ENCODE data around the gene ERG. TPM values are rescaled to one million over a fixed set of nuclear protein-coding genes. Genes with fewer than 3 reads are reported as not detected.
A peak's percentile ranks its signal among the peaks of the same experiment; 100 is the strongest.

The ERG gene
- total and polyA plus RNA-seq, 8 donors: 21.7 to 48.1 (median 36.8) TPM

DNA sequence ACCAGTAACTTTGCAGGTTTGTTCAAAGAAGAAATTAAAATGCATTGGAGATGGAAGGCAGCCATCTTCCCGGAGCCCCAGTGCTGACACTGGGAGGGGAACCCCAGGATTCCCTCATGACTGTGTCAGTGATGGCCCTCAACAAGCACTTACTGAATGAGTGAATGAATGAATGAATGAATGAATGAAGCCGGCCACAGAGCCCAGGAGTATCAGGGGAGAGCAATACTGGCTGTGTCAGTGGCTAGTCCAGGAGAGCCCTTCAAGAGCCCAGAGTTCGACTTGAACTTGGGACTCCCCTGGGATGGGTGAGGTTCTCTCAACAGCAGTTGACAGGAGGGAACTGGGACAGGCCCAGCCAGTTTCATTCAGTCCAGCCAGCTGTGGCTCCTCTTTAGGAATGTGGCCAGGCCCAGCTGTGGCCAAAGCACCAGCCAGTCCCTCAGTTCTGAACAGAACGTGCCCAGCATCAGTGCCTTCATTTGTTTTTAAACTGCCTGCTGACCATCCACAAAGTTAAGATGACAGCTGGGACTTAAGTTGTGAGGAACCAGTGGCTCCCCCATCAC lies 9.2 kb upstream of the ERG start:
- intact Hi-C loops (cut with DNase I): loop anchor here in 1 of 2 donors (10.0 kb wide), 1 partner anchor 297 kb away; the partner anchor contains the start of gene ETS2
- DNase-seq (no peak), ATAC-seq (no peak)
- H3K27me3 ChIP-seq: peaks cover 0 to 12% of the 10 kb centered on the region in 2 donors
- H3K4me3 ChIP-seq: peak overlapping the region in 1 of 2 donors; percentile 36
- H3K4me1 ChIP-seq: peaks cover 0 to 38% of the 10 kb centered on the region in 2 donors
- no peaks in the 10 kb centered on the region for H3K9me3 ChIP-seq
- no peak overlapping the region for H3K27ac ChIP-seq
- H3K36me3 ChIP-seq: no peaks in the 10 kb centered on the region
- TF ChIP-seq, protein P1, sequence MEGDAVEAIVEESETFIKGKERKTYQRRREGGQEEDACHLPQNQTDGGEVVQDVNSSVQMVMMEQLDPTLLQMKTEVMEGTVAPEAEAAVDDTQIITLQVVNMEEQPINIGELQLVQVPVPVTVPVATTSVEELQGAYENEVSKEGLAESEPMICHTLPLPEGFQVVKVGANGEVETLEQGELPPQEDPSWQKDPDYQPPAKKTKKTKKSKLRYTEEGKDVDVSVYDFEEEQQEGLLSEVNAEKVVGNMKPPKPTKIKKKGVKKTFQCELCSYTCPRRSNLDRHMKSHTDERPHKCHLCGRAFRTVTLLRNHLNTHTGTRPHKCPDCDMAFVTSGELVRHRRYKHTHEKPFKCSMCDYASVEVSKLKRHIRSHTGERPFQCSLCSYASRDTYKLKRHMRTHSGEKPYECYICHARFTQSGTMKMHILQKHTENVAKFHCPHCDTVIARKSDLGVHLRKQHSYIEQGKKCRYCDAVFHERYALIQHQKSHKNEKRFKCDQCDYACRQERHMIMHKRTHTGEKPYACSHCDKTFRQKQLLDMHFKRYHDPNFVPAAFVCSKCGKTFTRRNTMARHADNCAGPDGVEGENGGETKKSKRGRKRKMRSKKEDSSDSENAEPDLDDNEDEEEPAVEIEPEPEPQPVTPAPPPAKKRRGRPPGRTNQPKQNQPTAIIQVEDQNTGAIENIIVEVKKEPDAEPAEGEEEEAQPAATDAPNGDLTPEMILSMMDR (IDR thresholded peaks at IDR 0.05): no peak

DNA sequence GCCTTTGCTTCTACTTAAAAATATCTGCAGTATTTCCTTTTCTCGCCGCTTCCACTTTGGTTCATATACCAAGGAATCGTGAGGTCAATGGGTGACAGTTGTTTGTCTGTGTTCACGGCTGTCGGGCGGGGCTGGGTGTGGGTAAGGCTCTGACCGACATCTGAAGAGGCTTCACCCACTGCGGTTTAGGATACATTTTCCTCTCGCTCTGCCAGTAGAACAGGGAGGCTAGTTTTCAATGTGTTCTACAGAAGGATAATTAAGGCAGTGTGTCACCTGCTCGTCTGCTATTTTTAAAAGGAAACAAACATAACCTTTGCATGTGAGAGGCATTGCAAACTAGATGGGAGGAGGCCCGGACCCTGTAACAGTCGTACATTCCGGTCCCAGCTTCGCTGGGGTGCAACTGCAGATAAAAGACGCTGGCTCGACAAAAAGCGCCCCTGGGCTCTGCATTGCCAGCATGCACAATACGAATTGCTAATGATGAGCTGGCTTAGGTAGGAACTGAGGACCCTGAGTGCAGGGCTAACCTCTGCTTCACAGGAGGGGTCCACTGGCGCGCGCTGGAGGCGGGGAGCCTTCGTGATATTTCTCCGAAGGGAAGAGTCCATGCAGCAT lies 8.5 kb upstream of the ERG start:
- no peaks in the 10 kb centered on the region for H3K36me3 ChIP-seq
- ATAC-seq: peak; percentile 40
- peak overlapping the region in 1 of 2 donors; percentile 65 for H3K27ac ChIP-seq
- H3K27me3 ChIP-seq: peaks cover 0 to 12% of the 10 kb centered on the region in 2 donors
- peaks cover 0 to 38% of the 10 kb centered on the region in 2 donors for H3K4me1 ChIP-seq
- DNase-seq: peak in 1 of 4 donors; percentile 79
- TF ChIP-seq, protein P1 (IDR thresholded peaks at IDR 0.05): no peak
- intact Hi-C loops (cut with DNase I): loop anchor here in 1 of 2 donors (10.0 kb wide), 1 partner anchor 298 kb away; the partner anchor contains the start of gene ETS2
- H3K4me3 ChIP-seq: peak overlapping the region in 1 of 2 donors; percentile 36
- no peaks in the 10 kb centered on the region for H3K9me3 ChIP-seq

DNA sequence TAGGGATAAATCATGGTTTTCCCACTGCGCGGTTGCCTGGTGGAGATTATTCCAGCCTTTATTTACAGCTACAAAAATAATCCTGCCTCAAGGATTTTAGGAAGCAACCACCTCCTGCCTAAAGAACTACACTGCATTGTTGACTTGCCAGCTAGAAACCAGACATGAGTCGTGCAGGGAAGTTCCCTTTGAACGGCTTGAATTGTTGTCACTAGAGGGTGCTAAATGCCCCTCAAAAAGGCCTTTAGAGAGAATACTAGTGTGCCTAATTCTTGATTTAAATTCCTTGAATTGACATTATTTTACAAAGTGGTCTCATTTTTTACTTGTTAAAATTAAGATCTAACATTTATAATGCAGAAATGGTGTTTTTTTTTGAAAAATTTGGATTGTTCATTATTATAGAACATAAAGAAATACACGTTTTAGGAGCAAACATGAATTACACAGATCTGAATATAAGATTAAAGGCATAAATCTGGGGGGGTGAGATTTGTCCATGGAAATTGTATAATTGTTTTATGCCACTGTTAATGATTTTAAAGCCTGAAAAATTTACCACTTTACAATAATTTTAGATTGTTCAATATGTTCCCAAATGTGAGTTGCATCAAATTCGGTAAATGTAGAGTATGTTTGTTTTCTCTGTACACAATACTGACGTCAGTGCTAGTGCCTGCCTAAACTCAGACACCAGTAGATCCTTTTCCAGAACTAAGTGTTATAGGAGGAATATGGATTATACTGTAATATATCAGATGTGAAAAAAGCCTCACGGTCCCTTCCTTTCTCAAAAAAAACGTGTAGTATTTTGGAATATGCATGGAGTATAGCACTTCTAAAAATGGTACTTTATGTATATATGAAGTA lies 7.6 kb upstream of the ERG start:
- H3K4me3 ChIP-seq: peak overlapping the region in 1 of 2 donors; percentile 36
- peaks cover 0 to 12% of the 10 kb centered on the region in 2 donors for H3K27me3 ChIP-seq
- intact Hi-C loops (cut with DNase I): loop anchor here in 1 of 2 donors (10.0 kb wide), 1 partner anchor 299 kb away; the partner anchor contains the start of gene ETS2
- H3K4me1 ChIP-seq: peaks cover 0 to 38% of the 10 kb centered on the region in 2 donors
- DNase-seq (peak in 2 of 4 donors; percentile 54 to 80), ATAC-seq (peak; percentile 95)
- H3K36me3 ChIP-seq: no peaks in the 10 kb centered on the region
- H3K9me3 ChIP-seq: no peaks in the 10 kb centered on the region
- TF ChIP-seq, protein P1 (IDR thresholded peaks at IDR 0.05): peak; percentile 59 to 60
- H3K27ac ChIP-seq: peak overlapping the region in 1 of 2 donors; percentile 65

DNA sequence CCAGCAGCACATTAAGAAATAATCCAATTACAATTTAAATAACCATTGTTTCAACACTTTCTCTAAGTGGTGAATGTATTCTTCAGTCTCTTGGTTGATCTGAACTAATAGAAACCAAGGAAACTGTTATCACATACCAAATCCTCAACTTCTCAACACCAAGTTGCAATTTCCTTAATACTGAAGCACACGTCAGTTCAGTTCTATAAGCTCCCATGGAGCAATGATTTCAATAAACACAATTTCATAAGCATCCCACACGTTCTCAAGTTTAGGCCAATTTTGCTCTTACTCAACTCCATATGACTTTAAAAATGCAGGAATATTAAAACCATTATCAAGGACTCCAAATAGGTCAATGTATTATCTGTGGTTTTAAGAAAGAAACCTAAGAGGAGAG lies 5.8 kb upstream of the ERG start:
- Histone ChIP-seq H3K27me3 (peaks cover 0 to 12% of the 10 kb centered on the region in 2 donors), H3K36me3 (no peaks in the 10 kb centered on the region), H3K4me3 (peak overlapping the region in 1 of 2 donors; percentile 36), H3K27ac (peak overlapping the region; percentile 28 to 65), H3K9me3 (no peaks in the 10 kb centered on the region), H3K4me1 (peaks cover 0 to 51% of the 10 kb centered on the region in 2 donors)
- intact Hi-C loops (cut with DNase I): loop anchor here in 1 of 2 donors (10.0 kb wide), 1 partner anchor 301 kb away; the partner anchor contains the start of gene ETS2
- no peak for ATAC-seq
- TF ChIP-seq, protein P1 (IDR thresholded peaks at IDR 0.05): no peak
- no peak for DNase-seq
